ENCODE data around the gene ZMYM1. TPM values are rescaled to one million over a fixed set of nuclear protein-coding genes. Genes with fewer than 3 reads are reported as not detected.
"Not testable (repeated sequence)": the region's sequence is repeated elsewhere in the genome, so short reads cannot be mapped to it uniquely, and the experiment has no call there.

ZMYM1 gene
- total RNA-seq, 1 donor from 2014 or later, result 31.8 TPM

DNA sequence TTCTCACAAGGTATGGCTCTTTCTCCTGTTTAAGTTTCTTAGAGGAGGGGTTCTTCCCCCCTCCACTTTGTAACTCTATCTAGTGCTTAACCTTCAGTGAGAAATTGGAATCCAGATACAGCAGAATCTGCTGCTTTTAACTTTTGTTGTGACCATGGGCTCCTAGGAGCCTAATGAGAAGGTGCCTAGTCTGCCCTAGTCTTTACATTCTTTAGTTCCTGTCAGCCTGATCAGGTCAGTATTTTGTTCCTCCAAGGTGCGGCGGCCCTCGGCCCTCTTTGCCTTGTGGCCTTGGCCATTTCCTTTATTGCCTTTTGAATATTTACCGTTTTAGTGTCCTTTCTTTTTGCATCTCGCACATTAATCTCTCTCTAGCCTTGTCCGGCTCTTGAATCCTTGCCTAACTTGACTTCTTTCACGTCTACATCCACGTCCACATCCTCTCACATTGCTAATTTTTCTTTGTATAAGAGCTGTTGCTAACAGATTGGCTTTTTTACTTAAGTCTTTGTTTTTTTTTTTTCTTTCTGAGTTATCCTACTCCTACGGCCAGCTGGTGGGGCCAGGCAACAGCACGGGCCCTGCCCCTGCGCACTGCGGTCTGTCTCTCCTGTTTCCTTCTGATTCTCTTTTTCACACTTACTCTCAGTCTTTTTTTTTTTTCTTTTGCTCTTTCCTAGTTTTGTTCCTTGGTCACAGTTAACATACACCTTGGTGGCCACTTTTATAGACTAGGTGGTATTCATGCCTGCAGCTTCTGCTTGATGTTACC lies 64.7 kb downstream of the ZMYM1 start:
- no peaks in the 10 kb centered on the region for H3K36me3 Mint-ChIP-seq
- no peak overlapping the region for H3K4me3 Mint-ChIP-seq
- no peaks in the 10 kb centered on the region for H3K9me3 Mint-ChIP-seq

GRCh38 chr1:35145892-35146549 lies 66.8 kb downstream of the ZMYM1 start:
- not testable (repeated sequence) for H3K36me3 Mint-ChIP-seq; H3K27me3 Mint-ChIP-seq; DNase-seq (ENCODE audit: extremely low spot score, unreplicated experiment); H3K4me1 Mint-ChIP-seq (ENCODE audit: unreplicated experiment); H3K27ac Mint-ChIP-seq; H3K4me3 Mint-ChIP-seq; H3K9me3 Mint-ChIP-seq

More for the DNA sequence above, 64.7 kb downstream of the ZMYM1 start:
- DNase-seq (ENCODE audit: extremely low spot score, unreplicated experiment), result no peak
- Mint-ChIP-seq H3K27me3 (peaks cover 6% of the 10 kb centered on the region), H3K4me1 (ENCODE audit: unreplicated experiment) (no peaks in the 10 kb centered on the region), H3K27ac (no peak overlapping the region)
- TF ChIP-seq, protein P1, sequence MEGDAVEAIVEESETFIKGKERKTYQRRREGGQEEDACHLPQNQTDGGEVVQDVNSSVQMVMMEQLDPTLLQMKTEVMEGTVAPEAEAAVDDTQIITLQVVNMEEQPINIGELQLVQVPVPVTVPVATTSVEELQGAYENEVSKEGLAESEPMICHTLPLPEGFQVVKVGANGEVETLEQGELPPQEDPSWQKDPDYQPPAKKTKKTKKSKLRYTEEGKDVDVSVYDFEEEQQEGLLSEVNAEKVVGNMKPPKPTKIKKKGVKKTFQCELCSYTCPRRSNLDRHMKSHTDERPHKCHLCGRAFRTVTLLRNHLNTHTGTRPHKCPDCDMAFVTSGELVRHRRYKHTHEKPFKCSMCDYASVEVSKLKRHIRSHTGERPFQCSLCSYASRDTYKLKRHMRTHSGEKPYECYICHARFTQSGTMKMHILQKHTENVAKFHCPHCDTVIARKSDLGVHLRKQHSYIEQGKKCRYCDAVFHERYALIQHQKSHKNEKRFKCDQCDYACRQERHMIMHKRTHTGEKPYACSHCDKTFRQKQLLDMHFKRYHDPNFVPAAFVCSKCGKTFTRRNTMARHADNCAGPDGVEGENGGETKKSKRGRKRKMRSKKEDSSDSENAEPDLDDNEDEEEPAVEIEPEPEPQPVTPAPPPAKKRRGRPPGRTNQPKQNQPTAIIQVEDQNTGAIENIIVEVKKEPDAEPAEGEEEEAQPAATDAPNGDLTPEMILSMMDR (conservative IDR thresholded peaks at IDR 0.05), result no peak

GRCh38 chr1:35151220-35151619 lies 72.0 kb downstream of the ZMYM1 start:
- Mint-ChIP-seq H3K4me1 (ENCODE audit: unreplicated experiment) (no peaks in the 10 kb centered on the region), H3K27me3 (no peaks in the 10 kb centered on the region), H3K4me3 (no peak overlapping the region), H3K27ac (no peak overlapping the region), H3K36me3 (no peaks in the 10 kb centered on the region), H3K9me3 (peaks cover 8% of the 10 kb centered on the region)
- TF ChIP-seq, protein P1 (conservative IDR thresholded peaks at IDR 0.05), result no peak
- no peak for DNase-seq (ENCODE audit: extremely low spot score, unreplicated experiment)

DNA sequence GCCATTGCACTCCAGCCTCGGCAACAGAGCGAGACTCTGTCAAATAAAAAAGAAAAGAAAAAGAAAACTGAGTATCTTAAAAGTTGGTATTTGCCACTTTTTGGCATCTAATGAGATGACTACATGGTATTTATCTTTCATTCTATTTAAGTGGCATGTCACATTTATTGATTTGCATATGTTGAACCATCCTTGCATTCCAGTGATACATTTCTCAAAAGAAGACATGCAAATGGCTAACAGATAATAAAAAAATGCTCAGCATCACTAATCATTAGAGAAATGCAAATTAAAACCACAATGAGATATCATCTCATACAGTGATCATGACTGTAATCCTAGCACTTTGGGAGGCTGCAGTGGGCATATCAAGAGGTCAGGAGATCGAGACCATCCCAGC lies 85.7 kb downstream of the ZMYM1 start:
- Mint-ChIP-seq H3K4me3 (no peak overlapping the region), H3K27ac (no peak overlapping the region), H3K36me3 (no peaks in the 10 kb centered on the region), H3K4me1 (ENCODE audit: unreplicated experiment) (no peaks in the 10 kb centered on the region), H3K27me3 (no peaks in the 10 kb centered on the region), H3K9me3 (no peaks in the 10 kb centered on the region)
- TF ChIP-seq, protein P1 (conservative IDR thresholded peaks at IDR 0.05), result no peak
- DNase-seq (ENCODE audit: extremely low spot score, unreplicated experiment), result no peak

Other genes starting within 250 kb of the ZMYM1 start
- gene SMIM12, start 219.6 kb upstream of the ZMYM1 start, total RNA-seq (ENCODE audit: low replicate concordance), result 39.0 and 45.6 TPM in 2 replicates
- 1.0 and 1.4 TPM in 2 replicates for gene DLGAP3, start 149.7 kb upstream of the ZMYM1 start, total RNA-seq (ENCODE audit: low replicate concordance)
- gene TMEM35B, start 94.0 kb upstream of the ZMYM1 start, total RNA-seq (ENCODE audit: low replicate concordance), result 6.6 and 9.9 TPM in 2 replicates
- 19.4 and 21.2 TPM in 2 replicates for gene ZMYM6, start 47.4 kb upstream of the ZMYM1 start, total RNA-seq (ENCODE audit: low replicate concordance)
- 256 and 445 TPM in 2 replicates for gene SFPQ, start 113.8 kb downstream of the ZMYM1 start, total RNA-seq (ENCODE audit: low replicate concordance)
- gene ZMYM4, start 189.3 kb downstream of the ZMYM1 start, total RNA-seq (ENCODE audit: low replicate concordance), result 58.3 and 85.4 TPM in 2 replicates

All from type B pancreatic cell (in vitro differentiated cells).